MM.1S (cell line): Measurements from ENCODE around the gene RCN1.

Experiments
- EZH2 ChIP-seq: fragments of 300-600 bp; sonication (generic); optimal IDR thresholded peaks from 2 replicates; pipeline ENCODE3; 2017; ENCODE audit warnings: low read depth, mild to moderate bottlenecking, antibody characterized with exemption, low read length, mixed read lengths
- EZH2phosphoT487 ChIP-seq: fragments of 300-600 bp; sonication (generic); IDR thresholded peaks from 2 replicates; pipeline ENCODE4 v1.6.1; 2018; ENCODE audit warnings: antibody characterized with exemption, low read length
- TF ChIP-seq, protein P1 (sequence below): fragments of 300-600 bp; sonication (generic); IDR thresholded peaks from 2 replicates; pipeline ENCODE4 v1.5.1; 2016; ENCODE audit warnings: antibody characterized with exemption, low read length, mixed read lengths

DNA sequence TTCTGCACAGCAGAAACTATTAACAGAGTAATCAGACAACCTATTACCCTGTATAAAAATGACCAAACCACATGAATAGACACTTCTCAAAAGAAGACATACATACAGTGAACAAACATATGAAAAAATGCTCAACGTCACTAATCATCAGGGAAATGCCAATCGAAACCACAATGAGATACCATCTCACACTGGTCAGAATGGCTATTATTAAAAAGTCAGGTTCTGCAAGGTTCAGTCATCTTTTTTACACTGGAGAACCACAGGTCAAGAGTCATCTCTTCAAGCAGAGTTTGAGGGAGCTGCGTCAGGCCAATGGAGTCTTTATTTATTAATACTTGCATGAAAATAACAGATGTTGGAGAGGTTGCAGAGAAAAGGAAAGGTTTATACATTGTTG is 40.4 kb downstream of the RCN1 start:
- TF ChIP-seq, protein P1, sequence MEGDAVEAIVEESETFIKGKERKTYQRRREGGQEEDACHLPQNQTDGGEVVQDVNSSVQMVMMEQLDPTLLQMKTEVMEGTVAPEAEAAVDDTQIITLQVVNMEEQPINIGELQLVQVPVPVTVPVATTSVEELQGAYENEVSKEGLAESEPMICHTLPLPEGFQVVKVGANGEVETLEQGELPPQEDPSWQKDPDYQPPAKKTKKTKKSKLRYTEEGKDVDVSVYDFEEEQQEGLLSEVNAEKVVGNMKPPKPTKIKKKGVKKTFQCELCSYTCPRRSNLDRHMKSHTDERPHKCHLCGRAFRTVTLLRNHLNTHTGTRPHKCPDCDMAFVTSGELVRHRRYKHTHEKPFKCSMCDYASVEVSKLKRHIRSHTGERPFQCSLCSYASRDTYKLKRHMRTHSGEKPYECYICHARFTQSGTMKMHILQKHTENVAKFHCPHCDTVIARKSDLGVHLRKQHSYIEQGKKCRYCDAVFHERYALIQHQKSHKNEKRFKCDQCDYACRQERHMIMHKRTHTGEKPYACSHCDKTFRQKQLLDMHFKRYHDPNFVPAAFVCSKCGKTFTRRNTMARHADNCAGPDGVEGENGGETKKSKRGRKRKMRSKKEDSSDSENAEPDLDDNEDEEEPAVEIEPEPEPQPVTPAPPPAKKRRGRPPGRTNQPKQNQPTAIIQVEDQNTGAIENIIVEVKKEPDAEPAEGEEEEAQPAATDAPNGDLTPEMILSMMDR = no peak
- TF ChIP-seq EZH2 = no peak
- no peak for TF ChIP-seq EZH2phosphoT487
